ENCODE results near the gene CYB561D2. TPM values are rescaled to one million over a fixed set of nuclear protein-coding genes. Genes with fewer than 3 reads are reported as not detected.

Gene CYB561D2
- total and polyA plus RNA-seq, 2 donors (not counting 1 experiment from before 2014, with no cell fraction given), result 39.5 to 78.9 TPM

DNA sequence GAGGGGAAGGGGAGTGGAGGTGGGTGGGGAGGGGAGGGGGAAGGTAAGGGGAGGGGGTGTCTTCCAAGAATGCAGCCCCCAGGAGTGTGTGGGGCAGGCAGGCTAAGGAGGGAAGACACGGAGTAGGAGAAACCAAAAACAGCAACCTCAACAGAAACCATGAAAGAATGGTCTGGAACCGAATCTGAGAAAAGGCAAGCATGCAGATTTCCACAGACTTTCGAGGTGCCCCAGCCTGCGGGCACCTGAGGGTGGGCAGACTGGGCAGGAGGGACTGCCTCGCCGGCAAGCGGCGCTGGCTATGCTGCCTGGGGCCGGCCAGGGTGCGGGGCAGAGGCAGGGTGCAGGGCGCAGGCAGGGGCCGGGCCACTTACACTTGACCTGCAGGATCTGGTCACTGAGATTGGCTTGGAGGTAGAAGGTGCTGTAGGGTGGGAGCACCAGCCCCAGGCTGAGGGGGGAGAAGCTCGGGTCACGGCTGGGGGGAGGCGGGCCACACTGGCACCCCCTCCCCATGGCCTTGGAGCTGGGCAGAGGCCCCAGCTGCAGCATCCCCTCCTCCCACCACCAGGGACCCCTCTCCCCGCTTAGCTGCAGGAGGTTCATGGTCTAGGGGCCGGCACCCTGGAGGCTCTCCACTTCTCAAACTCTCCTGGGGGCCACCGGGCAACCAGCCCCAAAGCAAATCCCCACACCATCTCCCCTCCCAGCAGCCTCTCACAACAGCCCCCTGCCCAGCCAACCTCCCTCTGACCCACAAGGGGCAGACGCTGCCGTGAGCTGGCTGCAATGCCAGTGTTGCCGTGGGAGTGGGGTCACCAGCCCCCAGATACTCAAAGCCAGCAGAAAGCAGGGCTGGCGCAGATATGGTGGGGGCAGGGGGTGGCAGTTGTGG, 23.9 kb downstream of the CYB561D2 start:
- no peaks in the 10 kb centered on the region for H3K9me3 Mint-ChIP-seq (ENCODE audit: insufficient read depth)
- H3K27ac Mint-ChIP-seq, result no peak overlapping the region
- DNase-seq (no peak), ATAC-seq (ENCODE audit: low read depth) (no peak)
- H3K9me3 ChIP-seq (ENCODE audit: control extremely low read depth in 1 of 3, control insufficient read depth in 2 of 3, insufficient read depth in 1 of 3, low read length in 2 of 3), result no peaks in the 10 kb centered on the region
- CTCF ChIA-PET, result no interaction called here
- H3K27me3 ChIP-seq (replicated peaks in 1 of 4; ENCODE audit: control extremely low read depth in 1 of 4, control insufficient read depth in 3 of 4, insufficient read depth in 4 of 4, low read length in 3 of 4), result no peaks in the 10 kb centered on the region
- H3K27me3 Mint-ChIP-seq, result peaks cover 8% of the 10 kb centered on the region
- no peaks in the 10 kb centered on the region for H3K36me3 ChIP-seq (replicated peaks in 1 of 2; ENCODE audit: control extremely low read depth in 1 of 2, control insufficient read depth in 1 of 2, extremely low read depth in 1 of 2, insufficient read depth in 2 of 2, low read length in 1 of 2)
- no peaks in the 10 kb centered on the region for H3K79me2 ChIP-seq (ENCODE audit: control insufficient read depth, insufficient read depth, low read length)
- H3K27ac ChIP-seq (ENCODE audit: low read length in 2 of 2), result no peak overlapping the region
- H3K4me1 Mint-ChIP-seq, result no peaks in the 10 kb centered on the region
- no peak overlapping the region for H2AFZ ChIP-seq (ENCODE audit: insufficient read depth, low read depth, low read length, poor library complexity, severe bottlenecking)
- WGBS (ENCODE audit: insufficient coverage), result 75% methylated on average over 19 of the region's 22 CpGs
- H3K4me2 ChIP-seq (replicated peaks; ENCODE audit: low read depth, low read length, poor library complexity, severe bottlenecking), result no peak overlapping the region
- TF ChIP-seq, protein P1, sequence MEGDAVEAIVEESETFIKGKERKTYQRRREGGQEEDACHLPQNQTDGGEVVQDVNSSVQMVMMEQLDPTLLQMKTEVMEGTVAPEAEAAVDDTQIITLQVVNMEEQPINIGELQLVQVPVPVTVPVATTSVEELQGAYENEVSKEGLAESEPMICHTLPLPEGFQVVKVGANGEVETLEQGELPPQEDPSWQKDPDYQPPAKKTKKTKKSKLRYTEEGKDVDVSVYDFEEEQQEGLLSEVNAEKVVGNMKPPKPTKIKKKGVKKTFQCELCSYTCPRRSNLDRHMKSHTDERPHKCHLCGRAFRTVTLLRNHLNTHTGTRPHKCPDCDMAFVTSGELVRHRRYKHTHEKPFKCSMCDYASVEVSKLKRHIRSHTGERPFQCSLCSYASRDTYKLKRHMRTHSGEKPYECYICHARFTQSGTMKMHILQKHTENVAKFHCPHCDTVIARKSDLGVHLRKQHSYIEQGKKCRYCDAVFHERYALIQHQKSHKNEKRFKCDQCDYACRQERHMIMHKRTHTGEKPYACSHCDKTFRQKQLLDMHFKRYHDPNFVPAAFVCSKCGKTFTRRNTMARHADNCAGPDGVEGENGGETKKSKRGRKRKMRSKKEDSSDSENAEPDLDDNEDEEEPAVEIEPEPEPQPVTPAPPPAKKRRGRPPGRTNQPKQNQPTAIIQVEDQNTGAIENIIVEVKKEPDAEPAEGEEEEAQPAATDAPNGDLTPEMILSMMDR (IDR thresholded peaks at IDR 0.05), result no peak
- TF ChIP-seq EZH2 (IDR thresholded peaks at IDR 0.05; ENCODE audit: borderline replicate concordance, insufficient read depth, low read depth, low read length, poor library complexity, severe bottlenecking), result no peak
- intact Hi-C loops (cut with micrococcal nuclease), result no loop called here
- H3K4me1 ChIP-seq (ENCODE audit: control insufficient read depth in 2 of 2, insufficient read depth in 2 of 2, low read length in 2 of 2), result no peaks in the 10 kb centered on the region
- no peaks in the 10 kb centered on the region for H4K20me1 ChIP-seq (ENCODE audit: control insufficient read depth, insufficient read depth, low read length, poor library complexity, severe bottlenecking)
- H3K9ac ChIP-seq (ENCODE audit: low read length), result no peak overlapping the region
- no peak overlapping the region for H3K4me3 ChIP-seq (ENCODE audit: control extremely low read depth in 1 of 5, extremely low read depth in 1 of 5, insufficient read depth in 1 of 5, low read depth in 2 of 5, low read length in 4 of 5)
- H3K4me3 Mint-ChIP-seq, result no peak overlapping the region
- POLR2A ChIA-PET, result no interaction called here

DNA sequence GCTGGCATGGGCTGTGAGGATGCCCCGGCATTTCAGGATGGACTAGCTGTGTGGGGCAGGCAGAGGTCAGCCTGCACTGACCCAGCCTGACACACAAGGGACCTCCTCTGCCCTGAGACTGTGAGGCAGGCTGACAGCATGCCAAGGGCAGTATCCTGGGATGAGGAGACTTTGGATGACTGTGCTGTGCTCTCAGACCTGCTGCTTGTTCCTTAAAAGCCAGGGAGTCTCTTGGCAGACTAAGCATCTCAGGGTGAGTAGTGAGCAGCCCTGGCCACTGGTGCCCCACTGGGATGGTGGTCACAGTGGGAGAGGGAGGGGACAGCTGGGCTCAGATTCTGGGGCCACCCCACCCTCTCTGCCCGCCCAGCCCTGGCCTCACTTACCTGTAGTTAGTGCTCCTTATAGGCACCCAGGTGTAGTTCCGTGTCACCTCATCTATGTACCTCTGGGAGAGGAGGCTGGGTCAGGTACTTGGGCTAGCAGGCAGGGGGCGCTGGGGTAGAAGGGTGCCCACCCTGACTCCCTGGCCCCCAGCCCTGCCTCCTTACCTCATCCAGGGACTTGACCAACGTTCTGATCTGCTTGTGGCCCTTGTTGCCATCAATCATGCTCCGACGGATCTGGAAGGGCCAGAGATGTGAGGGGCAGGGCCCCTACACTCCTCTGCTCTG, 24.7 kb downstream of the CYB561D2 start:
- intact Hi-C loops (cut with micrococcal nuclease), result no loop called here
- Histone ChIP-seq H3K9ac (ENCODE audit: low read length) (no peak overlapping the region), H3K27ac (ENCODE audit: low read length in 2 of 2) (no peak overlapping the region), H3K27me3 (replicated peaks in 1 of 4; ENCODE audit: control extremely low read depth in 1 of 4, control insufficient read depth in 3 of 4, insufficient read depth in 4 of 4, low read length in 3 of 4) (no peaks in the 10 kb centered on the region), H3K4me3 (ENCODE audit: control extremely low read depth in 1 of 5, extremely low read depth in 1 of 5, insufficient read depth in 1 of 5, low read depth in 2 of 5, low read length in 4 of 5) (no peak overlapping the region), H3K79me2 (ENCODE audit: control insufficient read depth, insufficient read depth, low read length) (no peaks in the 10 kb centered on the region), H4K20me1 (ENCODE audit: control insufficient read depth, insufficient read depth, low read length, poor library complexity, severe bottlenecking) (no peaks in the 10 kb centered on the region), H3K9me3 (ENCODE audit: control extremely low read depth in 1 of 3, control insufficient read depth in 2 of 3, insufficient read depth in 1 of 3, low read length in 2 of 3) (no peaks in the 10 kb centered on the region), H3K4me1 (ENCODE audit: control insufficient read depth in 2 of 2, insufficient read depth in 2 of 2, low read length in 2 of 2) (no peaks in the 10 kb centered on the region), H3K36me3 (replicated peaks in 1 of 2; ENCODE audit: control extremely low read depth in 1 of 2, control insufficient read depth in 1 of 2, extremely low read depth in 1 of 2, insufficient read depth in 2 of 2, low read length in 1 of 2) (no peaks in the 10 kb centered on the region), H2AFZ (ENCODE audit: insufficient read depth, low read depth, low read length, poor library complexity, severe bottlenecking) (no peak overlapping the region), H3K4me2 (replicated peaks; ENCODE audit: low read depth, low read length, poor library complexity, severe bottlenecking) (no peak overlapping the region)
- 76% methylated on average over 4 of the region's 7 CpGs for WGBS (ENCODE audit: insufficient coverage)
- peak; percentile 14 for ATAC-seq (ENCODE audit: low read depth)
- Mint-ChIP-seq H3K4me1 (no peaks in the 10 kb centered on the region), H3K4me3 (no peak overlapping the region), H3K9me3 (ENCODE audit: insufficient read depth) (no peaks in the 10 kb centered on the region), H3K27ac (no peak overlapping the region), H3K27me3 (peaks cover 8% of the 10 kb centered on the region)
- ChIA-PET CTCF (no interaction called here), POLR2A (no interaction called here)
- TF ChIP-seq, protein P1 (IDR thresholded peaks at IDR 0.05), result no peak
- TF ChIP-seq EZH2 (IDR thresholded peaks at IDR 0.05; ENCODE audit: borderline replicate concordance, insufficient read depth, low read depth, low read length, poor library complexity, severe bottlenecking), result no peak
- no peak for DNase-seq

Measured in B cell (primary cell).